Kidney glomerular epithelial cell (primary cell): Measurements from ENCODE around the gene CDC42EP3.

ENCODE experiments used
- DNase-seq: peaks from one replicate; lab custom pipeline; 2025; lab: John Stamatoyannopoulos, UW

CDC42EP3 gene

GRCh38 chr2:37683921-37684780 is 12.7 kb upstream of the CDC42EP3 start:
- DNase-seq: no peak

GRCh38 chr2:37683241-37683640 is 11.8 kb upstream of the CDC42EP3 start:
- DNase-seq: no peak

GRCh38 chr2:37682473-37682872 is 11.0 kb upstream of the CDC42EP3 start:
- DNase-seq: no peak

GRCh38 chr2:37681587-37681986 is 10.1 kb upstream of the CDC42EP3 start:
- DNase-seq: no peak

GRCh38 chr2:37679072-37679695 is 7.7 kb upstream of the CDC42EP3 start:
- DNase-seq: no peak

- peak; percentile 79 for DNase-seq
Observed at GRCh38 chr2:37676274-37676673, 4.8 kb upstream of the CDC42EP3 start.

GRCh38 chr2:37674946-37675345 is 3.5 kb upstream of the CDC42EP3 start:
- DNase-seq: no peak

GRCh38 chr2:37672870-37673184 is 1.4 kb upstream of the CDC42EP3 start:
- peak; percentile 62 for DNase-seq

GRCh38 chr2:37672104-37672869 is 845 bp upstream of the CDC42EP3 start:
- peak; percentile 79 for DNase-seq

- DNase-seq: no peak
Observed at GRCh38 chr2:37671816-37672103, 318 bp upstream of the CDC42EP3 start.

GRCh38 chr2:37670378-37671008 is 949 bp downstream of the CDC42EP3 start:
- no peak for DNase-seq

GRCh38 chr2:37669446-37669845 is 2.0 kb downstream of the CDC42EP3 start:
- DNase-seq: no peak

GRCh38 chr2:37667704-37668103 is 3.7 kb downstream of the CDC42EP3 start:
- no peak for DNase-seq

GRCh38 chr2:37666772-37667171 is 4.7 kb downstream of the CDC42EP3 start:
- DNase-seq: no peak

- no peak for DNase-seq
Observed at GRCh38 chr2:37665604-37666362, 5.7 kb downstream of the CDC42EP3 start.

GRCh38 chr2:37665043-37665442 is 6.4 kb downstream of the CDC42EP3 start:
- DNase-seq: no peak

- DNase-seq: no peak
Observed at GRCh38 chr2:37664231-37664643, 7.2 kb downstream of the CDC42EP3 start.

GRCh38 chr2:37663390-37663789 is 8.1 kb downstream of the CDC42EP3 start:
- DNase-seq: no peak

- DNase-seq: no peak
Observed at GRCh38 chr2:37659723-37660122, 11.7 kb downstream of the CDC42EP3 start.

- no peak for DNase-seq
Observed at GRCh38 chr2:37658682-37659081, 12.8 kb downstream of the CDC42EP3 start.

GRCh38 chr2:37657471-37657870 is 14.0 kb downstream of the CDC42EP3 start:
- DNase-seq: no peak
